ENCODE data around the gene ITFG2. TPM values are rescaled to one million over a fixed set of nuclear protein-coding genes. Genes with fewer than 3 reads are reported as not detected.

Gene ITFG2
- total and polyA plus RNA-seq, 9 donors: 25.4 to 66.0 (median 41.1) TPM

DNA sequence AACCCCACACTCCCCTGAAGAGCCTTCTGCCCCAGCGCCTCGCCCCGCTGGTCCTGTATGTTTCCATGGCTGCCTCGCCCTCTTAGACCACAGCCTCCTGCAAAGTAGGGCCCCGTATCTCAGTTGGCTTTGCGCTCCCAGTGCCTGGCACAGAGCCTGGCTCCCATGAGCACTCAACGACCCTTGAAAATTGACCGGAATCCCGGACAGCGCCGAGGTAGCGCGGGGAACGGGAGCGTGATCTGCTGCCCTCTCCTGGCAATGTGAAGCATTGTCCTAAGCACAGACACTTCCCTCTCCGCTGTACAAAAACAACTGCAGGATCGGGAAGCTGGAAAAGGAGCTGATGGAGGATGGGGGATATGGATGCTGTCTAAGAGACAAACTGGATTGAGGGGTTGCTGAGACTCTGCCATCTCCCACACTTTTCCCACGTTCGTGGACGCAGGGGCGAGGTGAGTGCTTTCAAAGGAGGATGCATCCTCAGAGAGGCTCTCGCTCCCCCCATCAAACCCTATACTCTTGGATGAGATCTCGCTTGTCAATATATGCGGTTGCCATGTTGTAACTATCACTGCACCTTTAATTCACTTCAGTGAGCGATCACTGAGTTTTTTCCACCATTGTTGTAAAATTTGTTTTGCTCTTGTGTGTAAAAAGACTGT lies 28.4 kb upstream of the ITFG2 start:
- WGBS, 3 donors: 8 to 11% (median 11%) methylated on average over 25 of the region's 25 CpGs
- Histone ChIP-seq H3K27me3 (no peaks in the 10 kb centered on the region), H3K4me1 (ENCODE audit: insufficient read depth) (no peaks in the 10 kb centered on the region), H3K36me3 (no peaks in the 10 kb centered on the region), H3K27ac (no peak overlapping the region), H3K4me3 (no peak overlapping the region), H3K9me3 (no peaks in the 10 kb centered on the region)
- peak; percentile 67 to 84 (median 76) for DNase-seq
- TF ChIP-seq POLR2A (IDR thresholded peaks at IDR 0.05) (no peak), CTCF (IDR thresholded peaks at IDR 0.05) (peak; percentile 73 to 79 (median 73))
- intact Hi-C loops (cut with DNase I): no loop called here

DNA sequence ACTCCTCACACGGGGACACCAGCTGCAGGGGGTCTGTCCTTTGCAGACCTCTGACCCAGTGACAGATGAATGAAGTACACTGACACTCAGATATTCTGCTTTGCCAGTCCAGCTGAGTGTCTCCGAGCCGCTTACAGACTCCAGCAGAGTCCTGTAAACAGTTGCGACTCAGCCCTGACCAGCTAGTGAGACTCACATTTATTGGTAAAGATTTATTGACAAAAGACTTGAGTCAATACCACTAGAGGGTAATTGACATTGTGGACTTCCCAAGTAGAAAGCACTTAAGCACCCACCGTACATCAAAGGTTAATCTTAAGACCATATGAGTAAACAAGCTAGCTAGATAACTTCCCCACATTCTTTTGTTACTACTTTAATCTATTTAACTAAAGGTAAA lies 27.5 kb upstream of the ITFG2 start:
- no peak overlapping the region for H3K27ac ChIP-seq
- H3K36me3 ChIP-seq: no peaks in the 10 kb centered on the region
- WGBS, 3 donors: 74 to 77% (median 75%) methylated on average over 5 of the region's 5 CpGs
- no peaks in the 10 kb centered on the region for H3K4me1 ChIP-seq (ENCODE audit: insufficient read depth)
- intact Hi-C loops (cut with DNase I): no loop called here
- H3K27me3 ChIP-seq: no peaks in the 10 kb centered on the region
- no peak for DNase-seq
- H3K9me3 ChIP-seq: no peaks in the 10 kb centered on the region
- TF ChIP-seq EP300 (IDR thresholded peaks at IDR 0.05) (no peak), CTCF (IDR thresholded peaks at IDR 0.05) (no peak), POLR2A (IDR thresholded peaks at IDR 0.05) (no peak)
- no peak overlapping the region for H3K4me3 ChIP-seq

- no peaks in the 10 kb centered on the region for H3K27me3 ChIP-seq
- intact Hi-C loops (cut with DNase I): no loop called here
- no peaks in the 10 kb centered on the region for H3K4me1 ChIP-seq (ENCODE audit: insufficient read depth)
- no peak overlapping the region for H3K4me3 ChIP-seq
- H3K36me3 ChIP-seq: no peaks in the 10 kb centered on the region
- DNase-seq: no peak
- no peak overlapping the region for H3K27ac ChIP-seq
- no peaks in the 10 kb centered on the region for H3K9me3 ChIP-seq
- 73 to 80% (median 78%) methylated on average over 6 of the region's 6 CpGs for WGBS, 3 donors
- no peak for TF ChIP-seq CTCF (IDR thresholded peaks at IDR 0.05)
- TF ChIP-seq POLR2A (IDR thresholded peaks at IDR 0.05): no peak
These were observed 21.4 kb upstream of the ITFG2 start for GRCh38 chr12:2791089-2791488.

DNA sequence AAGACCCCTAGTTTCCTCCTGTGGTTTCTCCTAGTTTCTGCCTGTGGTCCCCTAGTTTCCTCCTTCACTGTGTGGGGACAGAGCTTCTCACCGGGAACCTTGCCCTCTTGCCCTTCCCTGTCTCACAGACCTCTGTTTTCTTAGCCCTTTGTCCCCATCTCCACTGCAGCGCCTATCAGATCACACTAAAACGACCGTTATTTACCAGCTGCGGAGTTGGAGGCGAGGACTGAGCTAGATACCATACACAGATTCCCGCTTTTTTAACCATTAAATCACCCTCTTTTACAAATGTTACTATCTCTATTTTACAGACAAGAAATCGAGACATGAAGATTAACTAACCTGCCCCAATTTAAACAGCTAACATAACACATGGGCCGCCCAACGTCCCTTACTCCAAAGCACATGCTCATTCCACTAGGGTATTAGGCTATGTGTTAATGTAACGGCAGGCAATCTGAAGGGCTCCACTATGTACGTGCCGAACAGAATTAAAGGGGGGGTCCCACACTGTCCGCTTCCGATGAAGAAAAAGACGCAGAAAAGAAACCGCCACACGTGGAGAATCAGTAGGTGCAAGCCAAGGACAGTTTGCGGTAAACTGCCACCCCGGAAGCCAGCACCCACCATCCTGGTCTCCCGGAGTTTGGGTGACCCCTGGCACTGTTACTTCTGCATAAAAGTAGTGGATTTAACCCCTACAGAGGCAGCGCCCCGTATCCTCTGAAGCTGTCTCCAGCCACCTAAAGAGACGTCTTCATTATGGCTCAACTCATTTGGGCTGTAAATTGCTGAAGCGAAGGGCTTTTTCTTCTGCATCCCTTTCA lies 19.6 kb upstream of the ITFG2 start:
- WGBS, 3 donors: 76 to 79% (median 77%) methylated on average over 25 of the region's 25 CpGs
- peak in 1 of 5 donors; percentile 43 for DNase-seq
- H3K27ac ChIP-seq: no peak overlapping the region

More for the DNA sequence above, 19.6 kb upstream of the ITFG2 start:
- H3K9me3 ChIP-seq: no peaks in the 10 kb centered on the region
- no peaks in the 10 kb centered on the region for H3K27me3 ChIP-seq
- TF ChIP-seq POLR2A (IDR thresholded peaks at IDR 0.05): no peak
- no peak for TF ChIP-seq CTCF (IDR thresholded peaks at IDR 0.05)
- TF ChIP-seq EP300 (IDR thresholded peaks at IDR 0.05): no peak
- peaks cover 12% of the 10 kb centered on the region for H3K4me1 ChIP-seq (ENCODE audit: insufficient read depth)
- no peaks in the 10 kb centered on the region for H3K36me3 ChIP-seq
- H3K4me3 ChIP-seq: no peak overlapping the region
- intact Hi-C loops (cut with DNase I): no loop called here

Measured in ovary (tissue), 9 donors.